KOPT-K1 (cell line): ENCODE data around the gene FOXK1.

Experiments
- H3K27ac ChIP-seq: fragments of 200-600 bp; sonication (generic); 2 replicates; pipeline ENCODE4 v1.5.1; 2016; ENCODE audit warnings: antibody characterized with exemption, mild to moderate bottlenecking, low read depth, low read length; ENCODE audit not compliant: poor library complexity, severe bottlenecking
- H3K36me3 ChIP-seq: fragments of 200-600 bp; sonication (generic); 2 replicates; pipeline ENCODE4 v1.5.1; 2017; ENCODE audit warnings: antibody characterized with exemption, mild to moderate bottlenecking, low read length, moderate library complexity; ENCODE audit not compliant: insufficient read depth
- H3K9me3 ChIP-seq: fragments of 200-600 bp; sonication (generic); 2 replicates; pipeline ENCODE4 v1.5.1; 2017; ENCODE audit warnings: antibody characterized with exemption, low read length, mild to moderate bottlenecking; ENCODE audit not compliant: insufficient read depth, poor library complexity, severe bottlenecking

Gene FOXK1

GRCh38 chr7:4781366-4782069 lies 99.4 kb downstream of the FOXK1 start:
- Histone ChIP-seq H3K27ac (no peak overlapping the region), H3K36me3 (peaks cover 74% of the 10 kb centered on the region), H3K9me3 (no peaks in the 10 kb centered on the region)

GRCh38 chr7:4782333-4783291 lies 100.5 kb downstream of the FOXK1 start:
- Histone ChIP-seq H3K9me3 (no peaks in the 10 kb centered on the region), H3K27ac (no peak overlapping the region), H3K36me3 (peaks cover 85% of the 10 kb centered on the region)

GRCh38 chr7:4783292-4783652 lies 101.2 kb downstream of the FOXK1 start:
- no peak overlapping the region for H3K27ac ChIP-seq
- peaks cover 87% of the 10 kb centered on the region for H3K36me3 ChIP-seq
- H3K9me3 ChIP-seq = no peaks in the 10 kb centered on the region

GRCh38 chr7:4783762-4784351 lies 101.8 kb downstream of the FOXK1 start:
- Histone ChIP-seq H3K27ac (no peak overlapping the region), H3K36me3 (peaks cover 91% of the 10 kb centered on the region), H3K9me3 (no peaks in the 10 kb centered on the region)

GRCh38 chr7:4784799-4785198 lies 102.7 kb downstream of the FOXK1 start:
- peaks cover 99% of the 10 kb centered on the region for H3K36me3 ChIP-seq

GRCh38 chr7:4785371-4785770 lies 103.3 kb downstream of the FOXK1 start:
- no peaks in the 10 kb centered on the region for H3K9me3 ChIP-seq

More at GRCh38 chr7:4784799-4785198, 102.7 kb downstream of the FOXK1 start:
- Histone ChIP-seq H3K27ac (no peak overlapping the region), H3K9me3 (no peaks in the 10 kb centered on the region)

GRCh38 chr7:4786015-4786414 lies 103.9 kb downstream of the FOXK1 start:
- no peak overlapping the region for H3K27ac ChIP-seq
- H3K9me3 ChIP-seq = no peaks in the 10 kb centered on the region
- peaks cover 100% of the 10 kb centered on the region for H3K36me3 ChIP-seq

More at GRCh38 chr7:4785371-4785770, 103.3 kb downstream of the FOXK1 start:
- peaks cover 99% of the 10 kb centered on the region for H3K36me3 ChIP-seq
- H3K27ac ChIP-seq = no peak overlapping the region

- H3K27ac ChIP-seq = no peak overlapping the region
- peaks cover 100% of the 10 kb centered on the region for H3K36me3 ChIP-seq
- H3K9me3 ChIP-seq = no peaks in the 10 kb centered on the region
Observed at GRCh38 chr7:4787541-4787940, 105.4 kb downstream of the FOXK1 start.

- H3K27ac ChIP-seq = no peak overlapping the region
- H3K36me3 ChIP-seq = peaks cover 100% of the 10 kb centered on the region
- no peaks in the 10 kb centered on the region for H3K9me3 ChIP-seq
Observed at GRCh38 chr7:4787947-4788626, 106.0 kb downstream of the FOXK1 start.

GRCh38 chr7:4788627-4789189 lies 106.6 kb downstream of the FOXK1 start:
- Histone ChIP-seq H3K36me3 (peaks cover 94% of the 10 kb centered on the region), H3K9me3 (no peaks in the 10 kb centered on the region), H3K27ac (no peak overlapping the region)

- peaks cover 87% of the 10 kb centered on the region for H3K36me3 ChIP-seq
- H3K27ac ChIP-seq = no peak overlapping the region
- H3K9me3 ChIP-seq = no peaks in the 10 kb centered on the region
Observed at GRCh38 chr7:4789194-4790077, 107.3 kb downstream of the FOXK1 start.

GRCh38 chr7:4790078-4790465 lies 108.0 kb downstream of the FOXK1 start:
- H3K36me3 ChIP-seq = peaks cover 85% of the 10 kb centered on the region
- H3K27ac ChIP-seq = no peak overlapping the region
- H3K9me3 ChIP-seq = no peaks in the 10 kb centered on the region

- Histone ChIP-seq H3K36me3 (peaks cover 81% of the 10 kb centered on the region), H3K27ac (no peak overlapping the region), H3K9me3 (no peaks in the 10 kb centered on the region)
Observed at GRCh38 chr7:4790516-4790991, 108.5 kb downstream of the FOXK1 start.
